Transverse colon (tissue), 4 donors: Measurements from ENCODE around the gene SDHB. TPM values are rescaled to one million over a fixed set of nuclear protein-coding genes. Genes with fewer than 3 reads are reported as not detected.

ENCODE experiments used
- DNase-seq: peaks from one replicate; pipeline ENCODE4 v3.0.0-alpha.2; 2019
- H3K27ac ChIP-seq, 4 donors: fragments of 200-600 bp; sonication (generic); 2 replicates each; pipeline ENCODE4 v1.5.1; 2016 to 2018; ENCODE audit warnings: inconsistent platforms in 4 of 4
- H3K27me3 ChIP-seq: fragments of 200-600 bp; sonication (generic); 2 replicates; pipeline ENCODE4 v1.5.1; 2017; ENCODE audit warnings: inconsistent platforms
- H3K36me3 ChIP-seq, 4 donors: fragments of 200-600 bp; sonication (generic); 2 replicates each; pipeline ENCODE4 v1.5.1; 2017 to 2019; ENCODE audit warnings: inconsistent platforms in 4 of 4
- H3K4me1 ChIP-seq, 4 donors: fragments of 200-600 bp; sonication (generic); 2 replicates each; pipeline ENCODE4 v1.5.1; 2017 to 2020; ENCODE audit warnings: inconsistent platforms in 4 of 4
- H3K4me3 ChIP-seq, 4 donors: fragments of 200-600 bp; sonication (generic); 1 replicate in 1 of 4; 2 replicates in 3 of 4; pipeline versions ENCODE4 v1.5.1 to v1.6.1; 2017 to 2019; ENCODE audit warnings: inconsistent platforms in 4 of 4
- H3K9me3 ChIP-seq, 2 donors: fragments of 200-600 bp; sonication (generic); 2 replicates each; pipeline ENCODE4 v1.5.1; 2017 to 2019; ENCODE audit warnings: inconsistent platforms in 2 of 2
- CTCF ChIP-seq, 5 experiments: fragments of 200-600 bp in 3 of 5; fragments of 450-650 bp in 2 of 5; sonication (generic) in 3 of 5; IDR thresholded peaks; 1 replicate in 2 of 5; 2 replicates in 3 of 5; pipeline ENCODE4 v1.5.1; 2016 to 2017; ENCODE audit warnings: antibody characterized with exemption in 5 of 5, inconsistent platforms in 3 of 5, mild to moderate bottlenecking in 2 of 5, moderate library complexity in 1 of 5
- EP300 ChIP-seq: sonication (generic); formaldehyde crosslinking; IDR thresholded peaks from one replicate; pipeline ENCODE4 v1.6.1; 2017; ENCODE audit warnings: antibody characterized with exemption, low read depth
- POLR2A ChIP-seq: fragments of 450-650 bp; IDR thresholded peaks from one replicate; pipeline ENCODE4 v1.6.1; 2016; ENCODE audit warnings: antibody characterized with exemption, mild to moderate bottlenecking, moderate library complexity
- POLR2AphosphoS5 ChIP-seq, 3 donors: sonication (generic); formaldehyde crosslinking; IDR thresholded peaks; one replicate each; pipeline ENCODE4 v1.6.1; 2016; ENCODE audit warnings: antibody characterized with exemption in 3 of 3
- whole genome bisulfite sequencing, 2 donors: methylation state at CpG; one replicate each; pipeline ENCODE4 v1.1.5; 2018; ENCODE audit warnings: low coverage in 1 of 2; 5-methylcytosine and 5-hydroxymethylcytosine counted together
- in situ Hi-C, 4 donors: fragments of 200-750 bp; cut with MboI; loops; one replicate each; pipeline versions ENCODE4 v1.15.0 to v1.15.1; 2017; ENCODE audit warnings: low sequenced_read_pairs in 3 of 4, low pct_ligation_motif_present in 1 of 4, low pct_unique_long_range_greater_than_20kb in 1 of 4
- intact Hi-C: fragments of 100-400 bp; cut with DNase I; formaldehyde crosslinking; loops from one replicate; pipeline ENCODE4 v1.15.1; 2023; ENCODE audit warnings: low total_unique reads
- total RNA-seq, 4 donors: library from RNA; depleted of rRNA; stranded (reverse); fragments of >200 nt; gene quantifications; one replicate each; pipeline ENCODE4 v1.1.0, GENCODE V29; 2016

Gene SDHB
- total RNA-seq, 4 donors from 2014 or later = 98.7 to 266 (median 153) TPM

GRCh38 chr1:17080880-17081279 lies 27.0 kb upstream of the SDHB start:
- intact Hi-C loops (no loop called here), in situ Hi-C loops (no loop called here)
- H3K27me3 ChIP-seq = no peaks in the 10 kb centered on the region
- no peak overlapping the region for H3K27ac ChIP-seq
- H3K36me3 ChIP-seq = peaks cover 0 to 7% (median 0%) of the 10 kb centered on the region in 4 donors
- TF ChIP-seq EP300 (no peak), POLR2AphosphoS5 (IDR thresholded peaks at IDR 0.05) (no peak), CTCF (IDR thresholded peaks at IDR 0.05) (no peak), POLR2A (no peak)
- H3K4me1 ChIP-seq = no peaks in the 10 kb centered on the region
- no peak overlapping the region for H3K4me3 ChIP-seq
- no peaks in the 10 kb centered on the region for H3K9me3 ChIP-seq
- WGBS, 2 donors = 57 to 100% methylated on average over 1 to 4 of the region's 4 CpGs
- no peak for DNase-seq

- no peaks in the 10 kb centered on the region for H3K4me1 ChIP-seq
- TF ChIP-seq POLR2AphosphoS5 (IDR thresholded peaks at IDR 0.05) = no peak
- TF ChIP-seq CTCF (IDR thresholded peaks at IDR 0.05) = no peak
- TF ChIP-seq POLR2A = no peak
- no peaks in the 10 kb centered on the region for H3K9me3 ChIP-seq
- in situ Hi-C loops = no loop called here
- peaks cover 0 to 7% (median 0%) of the 10 kb centered on the region in 4 donors for H3K36me3 ChIP-seq
- no peak for DNase-seq
- intact Hi-C loops = no loop called here
- WGBS, 2 donors = 82 to 90% methylated on average over 2 to 8 of the region's 8 CpGs
- H3K27me3 ChIP-seq = no peaks in the 10 kb centered on the region
- no peak overlapping the region for H3K4me3 ChIP-seq
- no peak overlapping the region for H3K27ac ChIP-seq
Measured at GRCh38 chr1:17080085-17080759, 26.4 kb upstream of the SDHB start.

GRCh38 chr1:17078991-17079868 lies 25.4 kb upstream of the SDHB start:
- in situ Hi-C loops (no loop called here), intact Hi-C loops (no loop called here)
- no peak for TF ChIP-seq CTCF (IDR thresholded peaks at IDR 0.05)
- no peak for TF ChIP-seq POLR2A
- no peak for TF ChIP-seq POLR2AphosphoS5 (IDR thresholded peaks at IDR 0.05)
- Histone ChIP-seq H3K27ac (no peak overlapping the region), H3K4me3 (no peak overlapping the region), H3K36me3 (peaks cover 0 to 13% (median 0%) of the 10 kb centered on the region in 4 donors), H3K9me3 (no peaks in the 10 kb centered on the region), H3K27me3 (no peaks in the 10 kb centered on the region), H3K4me1 (no peaks in the 10 kb centered on the region)
- 80 to 85% methylated on average over 5 to 16 of the region's 16 CpGs for WGBS, 2 donors
- DNase-seq = no peak

GRCh38 chr1:17075470-17076255 lies 21.8 kb upstream of the SDHB start:
- TF ChIP-seq EP300 (no peak), CTCF (IDR thresholded peaks at IDR 0.05) (peak; percentile 8 to 44 (median 22))
- in situ Hi-C loops (no loop called here), intact Hi-C loops (no loop called here)
- Histone ChIP-seq H3K9me3 (no peaks in the 10 kb centered on the region), H3K36me3 (peaks cover 0 to 19% (median 3%) of the 10 kb centered on the region in 4 donors), H3K27me3 (no peaks in the 10 kb centered on the region), H3K27ac (no peak overlapping the region), H3K4me3 (no peak overlapping the region), H3K4me1 (no peaks in the 10 kb centered on the region)
- 64 to 80% methylated on average over 1 to 16 of the region's 17 CpGs for WGBS, 2 donors
- no peak for DNase-seq
